H9 (cell line): Measurements from ENCODE around the gene TSPAN6. TPM values are rescaled to one million over a fixed set of nuclear protein-coding genes. Genes with fewer than 3 reads are reported as not detected.

Experiments used
- DNase-seq: peaks from one replicate; pipeline ENCODE4 v3.0.0-alpha.2; 2017
- H2AFZ ChIP-seq: one replicate; pipeline ENCODE4 v1.6.1; 2013; ENCODE audit warnings: mild to moderate bottlenecking, low read length, control low read depth, moderate library complexity
- H2AK5ac ChIP-seq: 2 replicates; pipeline ENCODE4 v1.6.1; 2013; ENCODE audit warnings: low read length, control low read depth, mixed read lengths; ENCODE audit not compliant: insufficient read length
- H2BK120ac ChIP-seq: one replicate; pipeline ENCODE4 v1.6.1; 2013; ENCODE audit warnings: low read depth, mild to moderate bottlenecking, low read length, control low read depth, inconsistent platforms; ENCODE audit not compliant: poor library complexity, severe bottlenecking
- H2BK12ac ChIP-seq: 2 replicates; pipeline ENCODE4 v1.6.1; 2013; ENCODE audit warnings: low read length, control low read depth, mixed read lengths, low read depth; ENCODE audit not compliant: insufficient read length
- H2BK15ac ChIP-seq: 2 replicates; pipeline ENCODE4 v1.6.1; 2013; ENCODE audit warnings: low read depth, low read length, control low read depth
- H2BK20ac ChIP-seq: one replicate; pipeline ENCODE4 v1.6.1; 2013; ENCODE audit warnings: low read depth, mild to moderate bottlenecking, low read length, control low read depth, inconsistent platforms; ENCODE audit not compliant: poor library complexity, severe bottlenecking
- H2BK5ac ChIP-seq: 2 replicates; pipeline ENCODE4 v1.6.1; 2013; ENCODE audit warnings: low read length, control low read depth, mixed read lengths; ENCODE audit not compliant: insufficient read length
- H3K14ac ChIP-seq: 2 replicates; pipeline ENCODE4 v1.6.1; 2013; ENCODE audit warnings: low read length, control low read depth; ENCODE audit not compliant: insufficient read depth
- H3K18ac ChIP-seq: 2 replicates; pipeline ENCODE4 v1.6.1; 2013; ENCODE audit warnings: low read depth, mild to moderate bottlenecking, mixed read lengths, low read length, control low read depth; ENCODE audit not compliant: insufficient read length
- H3K23ac ChIP-seq: 2 replicates; pipeline ENCODE4 v1.6.1; 2013; ENCODE audit warnings: low read length, control low read depth, mixed read lengths, low read depth; ENCODE audit not compliant: insufficient read length
- H3K23me2 ChIP-seq: 2 replicates; pipeline ENCODE4 v1.6.1; 2013; ENCODE audit warnings: low read depth, mild to moderate bottlenecking, mixed read lengths, low read length, control low read depth; ENCODE audit not compliant: insufficient read length, poor library complexity, severe bottlenecking
- H3K27ac ChIP-seq: 2 replicates; pipeline ENCODE4 v1.5.1; 2013; ENCODE audit warnings: low read length, control low read depth, mixed read lengths, low read depth; ENCODE audit not compliant: insufficient read length
- H3K27me3 ChIP-seq: 2 replicates; pipeline ENCODE4 v1.6.1; 2013; ENCODE audit warnings: low read length, control low read depth, inconsistent platforms; ENCODE audit not compliant: insufficient read depth
- H3K4ac ChIP-seq: 2 replicates; pipeline ENCODE4 v1.6.1; 2013; ENCODE audit warnings: low read depth, mild to moderate bottlenecking, control low read depth, inconsistent platforms, low read length, moderate library complexity
- H3K4me1 ChIP-seq: 2 replicates; pipeline ENCODE4 v1.6.1; 2013; ENCODE audit warnings: low read length, control low read depth, inconsistent platforms; ENCODE audit not compliant: insufficient read depth
- H3K4me2 ChIP-seq: 2 replicates; pipeline ENCODE4 v1.6.1; 2013; ENCODE audit warnings: low read length, control low read depth, mixed read lengths; ENCODE audit not compliant: insufficient read length, insufficient read depth
- H3K56ac ChIP-seq: 2 replicates; pipeline ENCODE4 v1.6.1; 2013; ENCODE audit warnings: low read depth, mild to moderate bottlenecking, mixed read lengths, low read length, control low read depth; ENCODE audit not compliant: insufficient read length
- H3K79me1 ChIP-seq: 2 replicates; pipeline ENCODE4 v1.6.1; 2013; ENCODE audit warnings: low read depth, mild to moderate bottlenecking, moderate library complexity, low read length, control low read depth, inconsistent platforms; ENCODE audit not compliant: insufficient read depth, poor library complexity, severe bottlenecking
- H3K79me2 ChIP-seq: 2 replicates; pipeline ENCODE4 v1.6.1; 2013; ENCODE audit warnings: low read length, control low read depth, inconsistent platforms; ENCODE audit not compliant: insufficient read depth
- H3K9ac ChIP-seq: 2 replicates; pipeline ENCODE4 v1.6.1; 2013; ENCODE audit warnings: low read length, control low read depth, mixed read lengths; ENCODE audit not compliant: insufficient read length; ENCODE audit errors: extremely low read depth
- H3K9me3 ChIP-seq: one replicate; pipeline ENCODE4 v1.6.1; 2013; ENCODE audit warnings: low read depth, low read length, inconsistent platforms; ENCODE audit not compliant: control insufficient read depth
- H3T11ph ChIP-seq: one replicate; pipeline ENCODE4 v1.6.1; 2013; ENCODE audit warnings: mild to moderate bottlenecking, low read length, control low read depth, inconsistent platforms
- H4K20me1 ChIP-seq: one replicate; pipeline ENCODE4 v1.6.1; 2013; ENCODE audit not compliant: control insufficient read depth, insufficient read length, insufficient read depth
- H4K5ac ChIP-seq: 2 replicates; pipeline ENCODE4 v1.6.1; 2013; ENCODE audit warnings: low read depth, mild to moderate bottlenecking, mixed read lengths, low read length, control low read depth; ENCODE audit not compliant: insufficient read length
- H4K8ac ChIP-seq: replicated peaks from 2 replicates; pipeline ENCODE4 v1.6.1; 2013; ENCODE audit warnings: low read length, control low read depth, mixed read lengths, low read depth; ENCODE audit not compliant: insufficient read length
- H4K91ac ChIP-seq: 2 replicates; pipeline ENCODE4 v1.6.1; 2013; ENCODE audit warnings: low read depth, mild to moderate bottlenecking, moderate library complexity, mixed read lengths, low read length, control low read depth; ENCODE audit not compliant: insufficient read length
- H3K27ac Mint-ChIP-seq, 3 experiments: 2 replicates in 2 of 3; 3 replicates in 1 of 3; pipeline ENCODE4 v1.8.0; 2020 to 2021; ENCODE audit warnings: mixed read lengths in 3 of 3, mild to moderate bottlenecking in 1 of 3, moderate library complexity in 1 of 3
- H3K27me3 Mint-ChIP-seq: 2 replicates; pipeline ENCODE4 v1.8.0; 2021; ENCODE audit warnings: low read depth, mild to moderate bottlenecking, moderate library complexity, mixed read lengths
- H3K36me3 Mint-ChIP-seq, 3 experiments: 2 replicates in 2 of 3; 3 replicates in 1 of 3; pipeline ENCODE4 v1.8.0; 2020 to 2021; ENCODE audit warnings: low read depth in 3 of 3, mixed read lengths in 3 of 3; ENCODE audit not compliant: insufficient read depth in 1 of 3
- H3K4me1 Mint-ChIP-seq, 2 experiments: 2 replicates each; pipeline ENCODE4 v1.8.0; 2020; ENCODE audit warnings: mixed read lengths in 2 of 2
- H3K4me3 Mint-ChIP-seq, 2 experiments: 2 replicates in 1 of 2; 3 replicates in 1 of 2; pipeline ENCODE4 v1.8.0; 2020 to 2021; ENCODE audit warnings: mild to moderate bottlenecking in 2 of 2, mixed read lengths in 2 of 2, moderate library complexity in 1 of 2
- H3K9me3 Mint-ChIP-seq, 2 experiments: 2 replicates in 1 of 2; 3 replicates in 1 of 2; pipeline ENCODE4 v1.8.0; 2020; ENCODE audit warnings: mild to moderate bottlenecking in 2 of 2, mixed read lengths in 2 of 2, moderate library complexity in 1 of 2
- WGBS: extraction: QIAGEN DNeasy Blood & Tissue Kit; methylation state at CpG from one replicate; pipeline ENCODE4 v1.1.7; 2013; ENCODE audit warnings: missing lambda C conversion rate, low lambda C conversion rate, mixed read lengths; ENCODE audit not compliant: insufficient read length; ENCODE audit errors: extremely low coverage; 5-methylcytosine and 5-hydroxymethylcytosine counted together
- total RNA-seq: library from RNA; stranded (reverse); gene quantifications from 2 replicates; pipeline ENCODE4 v1.2.1, GENCODE V29; 2021
- TF ChIP-seq, protein P1 (sequence below): fragments of 200-600 bp; sonication (generic); conservative IDR thresholded peaks from 3 replicates; pipeline ENCODE4 v1.8.0; 2021; ENCODE audit warnings: antibody characterized with exemption, mild to moderate bottlenecking

The TSPAN6 gene
- total RNA-seq, 1 experiment from 2014 or later = 61.3 TPM

DNA sequence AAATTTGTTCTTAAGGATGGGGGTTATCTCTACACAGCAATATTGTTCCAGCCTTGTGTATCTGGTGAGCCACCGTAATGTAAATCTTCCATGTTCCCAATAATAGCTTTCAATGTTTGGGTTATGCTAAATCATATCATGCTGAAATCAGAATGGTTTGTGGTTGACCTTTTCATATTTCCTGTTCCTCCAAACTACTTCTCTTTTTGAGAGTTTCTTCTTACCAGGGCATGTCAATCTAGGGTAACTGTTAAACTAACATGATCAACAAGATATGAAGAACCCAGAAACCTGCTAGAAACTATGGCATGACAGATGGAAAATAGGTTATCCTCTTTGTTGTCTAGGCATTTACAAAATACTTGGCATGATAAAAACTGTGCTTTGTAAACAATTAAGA, 29.9 kb downstream of the TSPAN6 start:
- Mint-ChIP-seq H3K4me1 (peaks cover 26 to 28% of the 10 kb centered on the region in 2 experiments), H3K36me3 (no peaks in the 10 kb centered on the region), H3K4me3 (no peak overlapping the region), H3K9me3 (peaks cover 0 to 58% of the 10 kb centered on the region in 2 experiments; a peak in 3 of 5 replicates), H3K27ac (no peak overlapping the region), H3K27me3 (no peaks in the 10 kb centered on the region)
- Histone ChIP-seq H3K4me1 (no peaks in the 10 kb centered on the region), H2BK120ac (no peak overlapping the region), H3T11ph (no peak overlapping the region), H3K27me3 (no peaks in the 10 kb centered on the region), H4K5ac (no peak overlapping the region), H2BK20ac (no peak overlapping the region), H3K27ac (no peak overlapping the region), H4K8ac (no peak overlapping the region), H3K4me2 (no peak overlapping the region), H3K9ac (no peak overlapping the region), H2AK5ac (no peak overlapping the region), H3K23ac (no peak overlapping the region), H2BK5ac (no peak overlapping the region), H2AFZ (no peak overlapping the region), H4K20me1 (no peaks in the 10 kb centered on the region), H3K79me2 (no peaks in the 10 kb centered on the region), H4K91ac (no peak overlapping the region), H3K79me1 (no peaks in the 10 kb centered on the region), H3K4ac (no peak overlapping the region), H3K14ac (no peak overlapping the region), H2BK12ac (no peak overlapping the region), H3K9me3 (no peaks in the 10 kb centered on the region), H3K18ac (no peak overlapping the region), H3K23me2 (no peaks in the 10 kb centered on the region), H3K56ac (no peak overlapping the region), H2BK15ac (no peak overlapping the region)
- no CpG with 5 or more reads among the region's 1 CpG for WGBS
- TF ChIP-seq, protein P1, sequence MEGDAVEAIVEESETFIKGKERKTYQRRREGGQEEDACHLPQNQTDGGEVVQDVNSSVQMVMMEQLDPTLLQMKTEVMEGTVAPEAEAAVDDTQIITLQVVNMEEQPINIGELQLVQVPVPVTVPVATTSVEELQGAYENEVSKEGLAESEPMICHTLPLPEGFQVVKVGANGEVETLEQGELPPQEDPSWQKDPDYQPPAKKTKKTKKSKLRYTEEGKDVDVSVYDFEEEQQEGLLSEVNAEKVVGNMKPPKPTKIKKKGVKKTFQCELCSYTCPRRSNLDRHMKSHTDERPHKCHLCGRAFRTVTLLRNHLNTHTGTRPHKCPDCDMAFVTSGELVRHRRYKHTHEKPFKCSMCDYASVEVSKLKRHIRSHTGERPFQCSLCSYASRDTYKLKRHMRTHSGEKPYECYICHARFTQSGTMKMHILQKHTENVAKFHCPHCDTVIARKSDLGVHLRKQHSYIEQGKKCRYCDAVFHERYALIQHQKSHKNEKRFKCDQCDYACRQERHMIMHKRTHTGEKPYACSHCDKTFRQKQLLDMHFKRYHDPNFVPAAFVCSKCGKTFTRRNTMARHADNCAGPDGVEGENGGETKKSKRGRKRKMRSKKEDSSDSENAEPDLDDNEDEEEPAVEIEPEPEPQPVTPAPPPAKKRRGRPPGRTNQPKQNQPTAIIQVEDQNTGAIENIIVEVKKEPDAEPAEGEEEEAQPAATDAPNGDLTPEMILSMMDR = no peak
- DNase-seq = no peak
